ENCODE data around the gene FAM20C. TPM values are rescaled to one million over a fixed set of nuclear protein-coding genes. Genes with fewer than 3 reads are reported as not detected.

Gene FAM20C
- total RNA-seq, 1 donor from 2014 or later, result 90.8 TPM

DNA sequence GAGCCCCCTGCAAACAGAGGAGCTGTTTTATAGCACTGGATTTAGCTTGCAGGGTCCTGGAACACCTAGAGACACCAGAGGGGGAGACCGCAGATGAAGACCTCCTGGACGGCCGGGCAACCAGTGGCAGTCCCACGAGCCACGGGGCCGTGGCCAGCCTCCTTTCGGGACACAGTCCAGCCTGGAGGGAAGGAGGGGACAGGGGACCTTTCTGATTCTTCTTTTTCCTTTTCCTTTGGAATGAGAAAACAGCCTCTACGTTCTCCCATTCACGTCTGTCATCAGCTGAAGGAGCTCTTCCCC, 35.4 kb upstream of the FAM20C start:
- Histone ChIP-seq H3K36me3 (no peaks in the 10 kb centered on the region), H3K4me3 (no peak overlapping the region), H3K9me3 (no peaks in the 10 kb centered on the region), H3K4me1 (no peaks in the 10 kb centered on the region), H3K27ac (no peak overlapping the region), H3K27me3 (no peaks in the 10 kb centered on the region)
- DNase-seq (ENCODE audit: low spot score in 2 of 2), result no peak
- intact Hi-C loops (cut with DNase I), result no loop called here
- no peak for TF ChIP-seq CTCF (IDR thresholded peaks at IDR 0.05)

DNA sequence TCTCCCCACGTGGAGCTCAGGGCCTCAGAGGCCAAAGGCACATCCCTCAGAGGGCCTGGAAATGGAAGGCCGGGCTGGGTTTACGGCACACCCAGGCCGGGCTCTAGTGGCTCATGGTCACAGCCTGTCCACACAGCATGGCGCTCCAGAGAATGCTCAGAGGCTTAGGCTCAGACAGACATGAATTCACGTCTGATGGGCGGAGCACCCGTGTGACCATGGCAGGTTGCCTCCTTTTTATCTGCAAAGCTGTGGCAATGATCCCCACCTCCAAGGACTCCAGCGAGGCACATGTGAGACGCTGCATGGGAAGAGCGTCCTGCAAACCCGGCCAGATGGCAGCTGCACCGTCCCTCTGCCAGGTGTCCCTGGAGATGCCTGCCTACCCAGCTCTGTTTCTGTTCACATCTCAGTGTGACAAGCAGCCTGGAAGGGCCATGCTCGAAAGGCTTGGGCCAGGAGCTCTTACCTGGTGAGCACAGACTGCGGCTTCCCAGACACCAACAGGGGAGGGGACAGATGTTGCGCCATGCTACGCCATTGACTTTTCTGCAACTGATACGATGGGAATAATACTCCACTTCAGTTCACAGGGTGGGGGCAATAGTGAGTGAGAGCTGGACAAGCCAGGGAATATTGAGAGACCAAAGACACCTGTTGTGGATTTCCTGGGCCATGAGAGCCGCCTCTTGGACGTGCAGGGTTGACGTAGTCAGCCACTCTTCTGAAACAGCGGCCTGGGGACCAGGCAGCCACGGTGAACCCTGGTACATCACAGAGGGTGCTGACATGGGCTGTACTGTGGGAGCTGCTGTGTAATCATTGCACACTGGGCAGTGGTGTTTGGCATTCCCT, 34.4 kb upstream of the FAM20C start:
- no peaks in the 10 kb centered on the region for H3K27me3 ChIP-seq
- no peak for TF ChIP-seq CTCF (IDR thresholded peaks at IDR 0.05)
- intact Hi-C loops (cut with DNase I), result no loop called here
- H3K4me1 ChIP-seq, result no peaks in the 10 kb centered on the region
- no peaks in the 10 kb centered on the region for H3K9me3 ChIP-seq
- no peak overlapping the region for H3K4me3 ChIP-seq
- DNase-seq (ENCODE audit: low spot score in 2 of 2), result no peak
- no peak overlapping the region for H3K27ac ChIP-seq
- H3K36me3 ChIP-seq, result no peaks in the 10 kb centered on the region

GRCh38 chr7:158771-159170, 33.6 kb upstream of the FAM20C start:
- DNase-seq (ENCODE audit: low spot score in 2 of 2), result no peak
- Histone ChIP-seq H3K9me3 (no peaks in the 10 kb centered on the region), H3K27ac (no peak overlapping the region), H3K4me3 (no peak overlapping the region), H3K4me1 (no peaks in the 10 kb centered on the region), H3K36me3 (no peaks in the 10 kb centered on the region), H3K27me3 (no peaks in the 10 kb centered on the region)
- TF ChIP-seq CTCF (IDR thresholded peaks at IDR 0.05), result no peak
- intact Hi-C loops (cut with DNase I), result no loop called here

- Histone ChIP-seq H3K36me3 (no peaks in the 10 kb centered on the region), H3K9me3 (no peaks in the 10 kb centered on the region), H3K4me3 (peak overlapping the region in 1 of 2 donors; percentile 38), H3K27ac (no peak overlapping the region), H3K27me3 (no peaks in the 10 kb centered on the region), H3K4me1 (no peaks in the 10 kb centered on the region)
- intact Hi-C loops (cut with DNase I), result no loop called here
- TF ChIP-seq CTCF (IDR thresholded peaks at IDR 0.05), result no peak
- no peak for DNase-seq (ENCODE audit: low spot score in 2 of 2)
These were observed 32.8 kb upstream of the FAM20C start for GRCh38 chr7:159370-160270.

DNA sequence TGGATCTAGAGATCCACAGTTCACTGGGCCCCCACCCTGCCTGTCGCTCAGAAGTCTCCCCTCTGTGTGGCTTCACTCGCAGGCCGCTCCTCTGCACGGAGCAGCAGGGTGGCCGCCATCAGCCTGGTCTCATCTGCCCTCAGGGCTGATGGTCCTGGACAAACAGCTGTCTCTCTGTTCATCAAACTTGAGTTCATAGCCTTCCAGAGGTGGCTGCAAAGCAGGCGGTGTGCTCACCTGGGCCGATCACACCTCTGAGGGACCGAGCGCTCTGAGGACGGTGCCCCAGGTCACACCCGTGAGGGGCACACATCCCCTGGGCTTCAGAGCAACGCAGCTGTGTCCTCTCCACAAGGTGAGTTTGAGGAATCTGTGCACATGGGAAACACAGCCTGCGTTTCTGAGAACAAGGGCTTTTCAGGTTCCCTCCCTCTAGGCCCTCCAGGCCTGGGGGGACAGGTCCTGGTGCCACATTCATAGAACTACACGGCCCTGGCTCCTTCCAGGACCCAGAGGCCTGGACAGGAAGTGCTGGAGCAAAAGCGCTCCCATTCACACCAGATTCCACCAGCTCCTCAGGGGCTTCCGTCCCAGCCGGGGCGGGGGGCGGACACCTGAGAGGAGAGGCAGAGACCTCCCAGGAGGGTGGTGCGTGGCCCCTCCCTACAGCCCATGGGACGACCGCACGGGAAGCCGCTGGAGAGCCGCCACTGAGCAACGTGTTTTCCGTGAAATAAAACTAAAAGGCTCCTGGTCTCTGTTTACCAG, 31.2 kb upstream of the FAM20C start:
- Histone ChIP-seq H3K4me1 (no peaks in the 10 kb centered on the region), H3K27ac (no peak overlapping the region), H3K9me3 (no peaks in the 10 kb centered on the region), H3K36me3 (no peaks in the 10 kb centered on the region), H3K4me3 (no peak overlapping the region), H3K27me3 (no peaks in the 10 kb centered on the region)
- no peak for DNase-seq (ENCODE audit: low spot score in 2 of 2)
- intact Hi-C loops (cut with DNase I), result loop anchor here (1.0 kb wide), 1 partner anchor 11 kb away; no protein-coding TSS in a partner anchor
- TF ChIP-seq CTCF (IDR thresholded peaks at IDR 0.05), result no peak
